OCI-LY1 (cell line): ENCODE measurements around the gene CTDSP2.

Experiments used
- H2AFZ ChIP-seq: fragments of 200-600 bp; sonication (generic), shearing (Covaris generic); 2 replicates; pipeline ENCODE4 v1.6.0; 2014; ENCODE audit warnings: antibody characterized with exemption, mild to moderate bottlenecking, low read length
- H3F3A ChIP-seq: fragments of 200-600 bp; sonication (generic), shearing (Covaris generic); 2 replicates; pipeline ENCODE4 v1.6.0; 2014; ENCODE audit warnings: mild to moderate bottlenecking, antibody characterized with exemption, low read length, moderate library complexity; ENCODE audit not compliant: insufficient read depth
- H3K27ac ChIP-seq: fragments of 200-600 bp; sonication (generic); 2 replicates; pipeline ENCODE4 v1.5.1; 2014; ENCODE audit warnings: low read length, mixed run types, mild to moderate bottlenecking, low read depth; ENCODE audit not compliant: poor library complexity, severe bottlenecking
- H3K27me3 ChIP-seq: fragments of 200-600 bp; sonication (generic); 2 replicates; pipeline ENCODE4 v1.6.0; 2014; ENCODE audit warnings: antibody characterized with exemption, mild to moderate bottlenecking, low read length, moderate library complexity; ENCODE audit not compliant: insufficient read depth
- H3K36me3 ChIP-seq: fragments of 200-600 bp; sonication (generic); 2 replicates; pipeline ENCODE4 v1.6.1; 2014; ENCODE audit warnings: mild to moderate bottlenecking, antibody characterized with exemption, low read length, moderate library complexity, mixed read lengths; ENCODE audit not compliant: insufficient read depth
- H3K4me1 ChIP-seq: fragments of 200-600 bp; sonication (generic); 2 replicates; pipeline ENCODE4 v1.5.1; 2014; ENCODE audit warnings: mild to moderate bottlenecking, low read length, moderate library complexity; ENCODE audit not compliant: insufficient read depth, severe bottlenecking
- H3K4me2 ChIP-seq: fragments of 200-600 bp; sonication (generic), shearing (Covaris generic); 2 replicates; pipeline ENCODE4 v1.6.1; 2014; ENCODE audit warnings: low read length
- H3K4me3 ChIP-seq: fragments of 200-600 bp; sonication (generic); 2 replicates; pipeline ENCODE4 v1.5.1; 2014; ENCODE audit warnings: low read length, low read depth, mild to moderate bottlenecking, mixed read lengths; ENCODE audit not compliant: poor library complexity, severe bottlenecking
- H3K79me2 ChIP-seq: fragments of 200-600 bp; shearing (Covaris generic); 2 replicates; pipeline ENCODE4 v1.6.1; 2016; ENCODE audit warnings: mixed run types, low read length, mixed read lengths; ENCODE audit not compliant: insufficient read depth
- H3K9ac ChIP-seq: fragments of 200-600 bp; sonication (generic), shearing (Covaris generic); 2 replicates; pipeline ENCODE4 v1.6.1; 2014; ENCODE audit warnings: mild to moderate bottlenecking, low read length, mixed read lengths
- H3K9me2 ChIP-seq: fragments of 200-600 bp; sonication (generic), shearing (Covaris generic); 2 replicates; pipeline ENCODE4 v1.6.1; 2014; ENCODE audit warnings: low read depth, mild to moderate bottlenecking, low read length, mixed read lengths
- H3K9me3 ChIP-seq: fragments of 200-600 bp; shearing (Covaris generic); 2 replicates; pipeline ENCODE4 v1.6.1; 2014; ENCODE audit warnings: low read length, mixed read lengths
- H4K20me1 ChIP-seq: fragments of 200-600 bp; sonication (generic), shearing (Covaris generic); 2 replicates; pipeline ENCODE4 v1.6.0; 2016; ENCODE audit warnings: mild to moderate bottlenecking, low read length; ENCODE audit not compliant: insufficient read depth
- EZH2 ChIP-seq: fragments of 200-600 bp; sonication (generic), shearing (Covaris generic); IDR thresholded peaks from 2 replicates; pipeline ENCODE4 v1.8.0; 2017; ENCODE audit warnings: borderline replicate concordance, mixed run types, mild to moderate bottlenecking, antibody characterized with exemption, low read length, moderate library complexity, mixed read lengths
- TF ChIP-seq, protein P1 (sequence below): fragments of 200-600 bp; sonication (generic), shearing (Covaris generic); IDR thresholded peaks from 2 replicates; pipeline ENCODE4 v1.5.1; 2017; ENCODE audit warnings: mild to moderate bottlenecking, antibody characterized with exemption, low read length, moderate library complexity, mixed read lengths

Gene CTDSP2

DNA sequence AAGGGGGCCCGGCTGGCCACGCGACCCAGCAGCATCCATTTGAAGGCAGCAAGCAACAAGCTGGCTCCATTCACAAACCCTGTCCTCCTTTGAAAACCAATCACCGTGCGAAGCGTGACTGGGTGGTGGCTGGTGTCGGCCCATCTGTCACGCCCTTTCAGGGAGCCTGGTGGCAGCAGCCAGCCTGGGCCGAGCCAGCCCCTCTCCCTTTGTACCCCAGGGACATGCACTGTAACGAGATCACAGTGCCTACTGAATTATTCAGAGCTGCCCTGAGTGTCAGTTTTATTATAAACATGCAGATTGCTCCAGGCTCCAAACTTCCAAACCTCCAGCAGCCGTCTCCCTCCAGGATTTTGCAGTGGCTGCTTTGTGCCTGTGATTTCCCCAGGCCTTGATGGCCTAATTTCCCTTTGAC lies 22.3 kb upstream of the CTDSP2 start:
- no peaks in the 10 kb centered on the region for H3K9me3 ChIP-seq
- H4K20me1 ChIP-seq, result no peaks in the 10 kb centered on the region
- no peaks in the 10 kb centered on the region for H3K27me3 ChIP-seq
- no peaks in the 10 kb centered on the region for H3K9me2 ChIP-seq
- H3K79me2 ChIP-seq, result no peaks in the 10 kb centered on the region
- H3K4me1 ChIP-seq, result no peaks in the 10 kb centered on the region
- no peak overlapping the region for H3K4me2 ChIP-seq
- no peak overlapping the region for H2AFZ ChIP-seq
- TF ChIP-seq, protein P1, sequence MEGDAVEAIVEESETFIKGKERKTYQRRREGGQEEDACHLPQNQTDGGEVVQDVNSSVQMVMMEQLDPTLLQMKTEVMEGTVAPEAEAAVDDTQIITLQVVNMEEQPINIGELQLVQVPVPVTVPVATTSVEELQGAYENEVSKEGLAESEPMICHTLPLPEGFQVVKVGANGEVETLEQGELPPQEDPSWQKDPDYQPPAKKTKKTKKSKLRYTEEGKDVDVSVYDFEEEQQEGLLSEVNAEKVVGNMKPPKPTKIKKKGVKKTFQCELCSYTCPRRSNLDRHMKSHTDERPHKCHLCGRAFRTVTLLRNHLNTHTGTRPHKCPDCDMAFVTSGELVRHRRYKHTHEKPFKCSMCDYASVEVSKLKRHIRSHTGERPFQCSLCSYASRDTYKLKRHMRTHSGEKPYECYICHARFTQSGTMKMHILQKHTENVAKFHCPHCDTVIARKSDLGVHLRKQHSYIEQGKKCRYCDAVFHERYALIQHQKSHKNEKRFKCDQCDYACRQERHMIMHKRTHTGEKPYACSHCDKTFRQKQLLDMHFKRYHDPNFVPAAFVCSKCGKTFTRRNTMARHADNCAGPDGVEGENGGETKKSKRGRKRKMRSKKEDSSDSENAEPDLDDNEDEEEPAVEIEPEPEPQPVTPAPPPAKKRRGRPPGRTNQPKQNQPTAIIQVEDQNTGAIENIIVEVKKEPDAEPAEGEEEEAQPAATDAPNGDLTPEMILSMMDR, result no peak
- no peak for TF ChIP-seq EZH2
- H3K36me3 ChIP-seq, result no peaks in the 10 kb centered on the region
- no peak overlapping the region for H3K9ac ChIP-seq
- no peaks in the 10 kb centered on the region for H3F3A ChIP-seq
- H3K27ac ChIP-seq, result no peak overlapping the region
- H3K4me3 ChIP-seq, result no peak overlapping the region

DNA sequence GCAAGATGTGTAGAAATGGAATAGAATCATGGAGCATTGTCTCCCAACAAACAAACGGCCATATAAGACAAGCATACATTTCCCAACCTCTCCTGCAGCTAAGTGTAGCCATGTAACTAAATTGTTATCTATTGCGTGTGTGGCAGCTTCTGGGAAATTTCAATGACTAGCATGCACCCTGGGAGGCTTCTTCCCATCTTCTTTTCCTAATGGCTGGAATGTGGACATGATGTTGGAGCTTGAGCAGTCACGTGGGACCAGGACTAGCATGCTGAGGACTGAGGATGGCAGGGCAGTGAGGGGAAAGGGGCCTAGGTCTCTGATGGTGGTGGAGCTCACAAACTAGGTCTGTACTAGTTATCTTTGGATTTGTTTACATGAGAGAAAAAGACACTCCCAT lies 21.7 kb upstream of the CTDSP2 start:
- Histone ChIP-seq H4K20me1 (no peaks in the 10 kb centered on the region), H3K27ac (no peak overlapping the region), H3K79me2 (no peaks in the 10 kb centered on the region), H3K9me2 (no peaks in the 10 kb centered on the region), H3K4me1 (no peaks in the 10 kb centered on the region), H3K27me3 (no peaks in the 10 kb centered on the region), H3F3A (no peaks in the 10 kb centered on the region), H2AFZ (no peak overlapping the region), H3K4me2 (no peak overlapping the region), H3K9ac (no peak overlapping the region), H3K36me3 (no peaks in the 10 kb centered on the region), H3K4me3 (no peak overlapping the region), H3K9me3 (no peaks in the 10 kb centered on the region)
- no peak for TF ChIP-seq EZH2
- TF ChIP-seq, protein P1, result no peak

DNA sequence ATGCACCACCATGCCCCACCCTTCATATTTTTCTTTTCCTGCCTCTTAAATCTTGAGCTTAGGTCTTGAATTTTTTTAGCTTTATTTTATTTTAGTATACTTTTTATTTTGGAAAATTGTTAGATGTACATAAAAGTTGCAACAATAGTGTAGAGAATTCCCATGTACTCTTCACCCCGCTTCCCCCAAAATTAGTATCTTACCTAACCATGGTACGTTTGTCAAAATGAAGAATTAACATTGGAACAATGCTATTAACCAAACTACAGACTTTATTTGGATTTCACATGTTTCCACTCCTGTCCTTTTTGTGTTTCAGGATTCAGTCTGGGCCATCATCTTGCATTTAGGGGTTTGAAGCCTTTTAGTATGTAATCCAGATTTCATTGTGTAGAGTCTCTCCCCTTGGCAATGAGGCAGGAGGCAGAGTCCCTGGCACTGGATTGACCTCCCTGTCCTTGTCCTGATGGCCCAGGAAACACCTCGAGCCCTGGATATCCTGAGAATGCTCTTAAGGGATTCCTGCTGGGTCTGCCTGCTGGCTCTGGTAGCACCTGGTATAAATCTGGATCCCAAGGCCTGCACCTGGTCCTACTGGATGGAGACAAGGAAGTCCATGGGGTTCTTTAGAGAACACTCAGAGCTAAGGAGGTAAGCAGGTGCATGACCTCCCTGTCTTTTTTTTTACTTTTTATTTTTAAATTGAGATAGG lies 19.9 kb upstream of the CTDSP2 start:
- TF ChIP-seq EZH2, result no peak
- TF ChIP-seq, protein P1, result no peak
- no peak overlapping the region for H3K4me2 ChIP-seq
- no peaks in the 10 kb centered on the region for H3K9me3 ChIP-seq
- H3K4me1 ChIP-seq, result no peaks in the 10 kb centered on the region
- H3K4me3 ChIP-seq, result no peak overlapping the region
- H3K27me3 ChIP-seq, result no peaks in the 10 kb centered on the region
- H4K20me1 ChIP-seq, result no peaks in the 10 kb centered on the region
- no peaks in the 10 kb centered on the region for H3K36me3 ChIP-seq
- H3K9me2 ChIP-seq, result no peaks in the 10 kb centered on the region
- H3K79me2 ChIP-seq, result no peaks in the 10 kb centered on the region
- no peaks in the 10 kb centered on the region for H3F3A ChIP-seq
- no peak overlapping the region for H2AFZ ChIP-seq
- no peak overlapping the region for H3K9ac ChIP-seq
- H3K27ac ChIP-seq, result no peak overlapping the region
